ENCODE measurements around the gene ISM2.
"Not testable (repeated sequence)": the region's sequence is repeated elsewhere in the genome, so short reads cannot be mapped to it uniquely, and the experiment has no call there.

Gene ISM2

GRCh38 chr14:77498120-77498979 lies at the start of gene ISM2:
TSS of gene ISM2 (minus strand) at chr14:77498816. CDS start at chr14:77498793, 23 bp downstream.
- no peak within 1 kb of the TSS for H3K27ac ChIP-seq (ENCODE audit: low read length)
- H2AFZ ChIP-seq (ENCODE audit: low read depth, low read length), result no peak within 1 kb of the TSS
- H3K36me3 ChIP-seq (ENCODE audit: insufficient read depth, low read length), result no peaks in the 10 kb centered on the region
- H3K79me2 ChIP-seq (ENCODE audit: insufficient read depth, low read length), result no peaks in the 10 kb centered on the region
- no peak within 1 kb of the TSS for H3K4me2 ChIP-seq (ENCODE audit: insufficient read depth, low read length)
- no peak within 1 kb of the TSS for H3K4me3 ChIP-seq (ENCODE audit: low read depth in 1 of 2, low read length in 2 of 2)
- no peak for TF ChIP-seq CTCF (IDR thresholded peaks at IDR 0.05; ENCODE audit: borderline replicate concordance, extremely low read depth, low read length, poor library complexity, severe bottlenecking)
- TF ChIP-seq EZH2 (IDR thresholded peaks at IDR 0.05; ENCODE audit: borderline replicate concordance, low read depth, low read length, severe bottlenecking), result no peak
- no peaks in the 10 kb centered on the region for H3K9me3 ChIP-seq (ENCODE audit: insufficient read depth, low read length, severe bottlenecking)
- H3K27me3 ChIP-seq (ENCODE audit: insufficient read depth, low read length, poor library complexity), result no peaks in the 10 kb centered on the region
- no peaks in the 10 kb centered on the region for H3K4me1 ChIP-seq (ENCODE audit: insufficient read depth, low read length)
- DNase-seq (no peak), ATAC-seq (ENCODE audit: insufficient read depth, low read depth) (no peak)
- no peak within 1 kb of the TSS for H3K9ac ChIP-seq (ENCODE audit: low read depth, low read length)
- no peaks in the 10 kb centered on the region for H4K20me1 ChIP-seq (ENCODE audit: insufficient read depth, low read length)

DNA sequence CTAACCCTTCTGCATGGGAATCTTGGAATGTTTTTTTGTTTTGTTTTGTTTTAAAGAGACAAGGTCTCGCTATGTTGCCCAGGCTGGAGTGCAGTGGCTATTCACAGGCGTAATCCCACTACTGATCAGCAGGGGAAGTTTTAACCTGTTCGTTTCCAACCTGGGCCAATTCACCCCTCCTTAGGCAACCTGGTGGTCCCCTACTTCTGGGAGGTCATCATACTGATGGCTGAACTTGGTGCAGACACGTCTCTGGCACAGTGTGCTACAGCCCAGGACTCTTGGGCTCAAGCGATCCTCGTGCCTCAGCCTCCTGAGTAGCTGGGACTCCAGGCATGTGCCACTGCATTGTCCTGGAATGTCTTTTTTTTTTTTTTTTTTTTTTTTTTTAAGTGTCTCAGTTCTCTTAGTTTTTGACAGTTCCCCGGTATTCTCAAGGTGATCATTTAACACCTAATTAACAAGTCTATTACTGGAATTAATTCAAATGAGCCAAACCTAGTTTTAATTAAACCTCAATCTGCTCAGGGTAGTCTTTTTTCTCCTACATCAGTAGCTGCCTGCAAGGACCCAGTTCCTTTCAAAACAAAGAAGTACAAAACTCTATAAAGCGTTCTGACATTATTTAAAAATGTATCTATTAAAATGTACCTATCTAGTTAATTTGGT lies 49.0 kb upstream of the ISM2 start:
- Histone ChIP-seq H3K36me3 (ENCODE audit: insufficient read depth, low read length) (peaks cover 42% of the 10 kb centered on the region), H3K4me1 (ENCODE audit: insufficient read depth, low read length) (no peaks in the 10 kb centered on the region), H3K9me3 (ENCODE audit: insufficient read depth, low read length, severe bottlenecking) (no peaks in the 10 kb centered on the region), H3K4me3 (ENCODE audit: low read depth in 1 of 2, low read length in 2 of 2) (no peak overlapping the region), H2AFZ (ENCODE audit: low read depth, low read length) (no peak overlapping the region), H3K79me2 (ENCODE audit: insufficient read depth, low read length) (no peaks in the 10 kb centered on the region), H3K4me2 (ENCODE audit: insufficient read depth, low read length) (no peak overlapping the region), H4K20me1 (ENCODE audit: insufficient read depth, low read length) (no peaks in the 10 kb centered on the region), H3K9ac (ENCODE audit: low read depth, low read length) (no peak overlapping the region), H3K27me3 (ENCODE audit: insufficient read depth, low read length, poor library complexity) (no peaks in the 10 kb centered on the region), H3K27ac (ENCODE audit: low read length) (no peak overlapping the region)
- DNase-seq (no peak), ATAC-seq (ENCODE audit: insufficient read depth, low read depth) (no peak)
- TF ChIP-seq EZH2 (IDR thresholded peaks at IDR 0.05; ENCODE audit: borderline replicate concordance, low read depth, low read length, severe bottlenecking) (no peak), CTCF (IDR thresholded peaks at IDR 0.05; ENCODE audit: borderline replicate concordance, extremely low read depth, low read length, poor library complexity, severe bottlenecking) (peak; percentile 17)

GRCh38 chr14:77545171-77545570 lies 46.6 kb upstream of the ISM2 start:
- H3K4me3 ChIP-seq (ENCODE audit: low read depth in 1 of 2, low read length in 2 of 2); H3K4me1 ChIP-seq (ENCODE audit: insufficient read depth, low read length); H3K27me3 ChIP-seq (ENCODE audit: insufficient read depth, low read length, poor library complexity); H3K27ac ChIP-seq (ENCODE audit: low read length); H3K9me3 ChIP-seq (ENCODE audit: insufficient read depth, low read length, severe bottlenecking); H3K79me2 ChIP-seq (ENCODE audit: insufficient read depth, low read length); DNase-seq; H3K4me2 ChIP-seq (ENCODE audit: insufficient read depth, low read length); H2AFZ ChIP-seq (ENCODE audit: low read depth, low read length); H3K9ac ChIP-seq (ENCODE audit: low read depth, low read length); ATAC-seq (ENCODE audit: insufficient read depth, low read depth); H4K20me1 ChIP-seq (ENCODE audit: insufficient read depth, low read length): not testable (repeated sequence)
- H3K36me3 ChIP-seq (ENCODE audit: insufficient read depth, low read length), result peaks cover 30% of the 10 kb centered on the region

DNA sequence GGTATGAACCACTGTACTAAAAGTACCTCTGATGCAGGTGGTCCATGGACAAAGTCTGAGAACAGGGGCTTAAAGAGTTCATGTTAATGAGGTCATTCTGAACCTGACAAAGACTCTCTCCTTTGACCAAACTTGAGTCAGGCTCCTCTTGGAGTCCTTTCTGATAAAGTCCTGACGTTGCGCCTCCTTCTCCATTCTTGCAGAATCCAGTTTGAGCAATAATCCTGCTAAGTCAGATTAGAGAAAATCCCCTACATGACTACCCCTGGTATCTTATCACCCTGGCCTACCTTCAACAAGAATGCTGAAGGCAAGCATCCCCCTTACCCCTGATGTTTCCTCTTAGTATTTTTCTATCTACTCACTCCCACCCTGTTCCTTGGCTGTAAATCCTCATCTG lies 46.0 kb upstream of the ISM2 start:
- H3K36me3 ChIP-seq (ENCODE audit: insufficient read depth, low read length), result peaks cover 24% of the 10 kb centered on the region
- H3K79me2 ChIP-seq (ENCODE audit: insufficient read depth, low read length), result no peaks in the 10 kb centered on the region
- no peaks in the 10 kb centered on the region for H4K20me1 ChIP-seq (ENCODE audit: insufficient read depth, low read length)

More for the DNA sequence above, 46.0 kb upstream of the ISM2 start:
- TF ChIP-seq CTCF (IDR thresholded peaks at IDR 0.05; ENCODE audit: borderline replicate concordance, extremely low read depth, low read length, poor library complexity, severe bottlenecking) (no peak), EZH2 (IDR thresholded peaks at IDR 0.05; ENCODE audit: borderline replicate concordance, low read depth, low read length, severe bottlenecking) (no peak)
- Histone ChIP-seq H2AFZ (ENCODE audit: low read depth, low read length) (no peak overlapping the region), H3K4me2 (ENCODE audit: insufficient read depth, low read length) (no peak overlapping the region), H3K4me3 (ENCODE audit: low read depth in 1 of 2, low read length in 2 of 2) (no peak overlapping the region), H3K4me1 (ENCODE audit: insufficient read depth, low read length) (no peaks in the 10 kb centered on the region), H3K27ac (ENCODE audit: low read length) (no peak overlapping the region), H3K27me3 (ENCODE audit: insufficient read depth, low read length, poor library complexity) (no peaks in the 10 kb centered on the region), H3K9me3 (ENCODE audit: insufficient read depth, low read length, severe bottlenecking) (no peaks in the 10 kb centered on the region), H3K9ac (ENCODE audit: low read depth, low read length) (no peak overlapping the region)
- DNase-seq (no peak), ATAC-seq (ENCODE audit: insufficient read depth, low read depth) (no peak)

All from DND-41 (cell line).